ENCODE data around the gene ARHGAP1.

GRCh38 chr11:46632502-46632901, 67.9 kb downstream of the ARHGAP1 start:
- TF ChIP-seq CTCF (conservative IDR thresholded peaks at IDR 0.05; ENCODE audit: low read length) (no peak), EZH2phosphoT487 (IDR thresholded peaks at IDR 0.05; ENCODE audit: borderline replicate concordance, low read depth, low read length) (no peak)
